Omental fat pad (tissue), 4 donors: ENCODE results near the gene HCFC1R1. TPM values are rescaled to one million over a fixed set of nuclear protein-coding genes. Genes with fewer than 3 reads are reported as not detected.

Experiments used
- ATAC-seq: fragments of 150-250 bp; one replicate; pipeline ENCODE4 v1.9.1; 2016; ENCODE audit warnings: mild to moderate bottlenecking, moderate library complexity; ENCODE audit not compliant: low FRiP score
- DNase-seq: peaks from one replicate; pipeline ENCODE4 v3.0.0-alpha.2; 2019; ENCODE audit warnings: low spot score
- CTCF ChIP-seq, 3 donors: fragments of 450-650 bp; IDR thresholded peaks; one replicate each; pipeline ENCODE4 v1.5.1; 2016 to 2017; ENCODE audit warnings: antibody characterized with exemption in 3 of 3, mild to moderate bottlenecking in 3 of 3, moderate library complexity in 2 of 3
- total RNA-seq, 4 donors: library from RNA; depleted of rRNA; stranded (reverse); fragments of >200 nt; gene quantifications; one replicate each; pipeline ENCODE4 v1.1.0, GENCODE V29; 2016

Gene HCFC1R1
- total RNA-seq, 4 donors from 2014 or later: 8.5 to 20.6 (median 13.1) TPM

- ATAC-seq: no peak
- DNase-seq: no peak
These were observed 23.1 kb upstream of the HCFC1R1 start for GRCh38 chr16:3046641-3047386.

GRCh38 chr16:3045758-3046640, 22.3 kb upstream of the HCFC1R1 start, which contains the start of gene MMP25:
MMP25 (plus strand) TSS chr16:3046561; CDS start chr16:3046918, 357 bp downstream.
- ATAC-seq (no peak), DNase-seq (no peak)
- no peak for TF ChIP-seq CTCF (IDR thresholded peaks at IDR 0.05)

More at GRCh38 chr16:3046641-3047386, 23.1 kb upstream of the HCFC1R1 start:
- TF ChIP-seq CTCF (IDR thresholded peaks at IDR 0.05): no peak

- DNase-seq: no peak
- no peak for ATAC-seq
- TF ChIP-seq CTCF (IDR thresholded peaks at IDR 0.05): no peak
These were observed 21.0 kb upstream of the HCFC1R1 start for GRCh38 chr16:3044708-3045107.

- ATAC-seq (no peak), DNase-seq (no peak)
- no peak for TF ChIP-seq CTCF (IDR thresholded peaks at IDR 0.05)
These were observed 18.6 kb upstream of the HCFC1R1 start for GRCh38 chr16:3042376-3042775.

- no peak for TF ChIP-seq CTCF (IDR thresholded peaks at IDR 0.05)
- no peak for DNase-seq
- no peak for ATAC-seq
These were observed 15.2 kb upstream of the HCFC1R1 start for GRCh38 chr16:3038896-3039295.

GRCh38 chr16:3038256-3038655, 14.5 kb upstream of the HCFC1R1 start:
- DNase-seq: no peak
- ATAC-seq: no peak
- TF ChIP-seq CTCF (IDR thresholded peaks at IDR 0.05): no peak
